ENCODE results near the gene BCL10. TPM values are rescaled to one million over a fixed set of nuclear protein-coding genes. Genes with fewer than 3 reads are reported as not detected.
A peak's percentile ranks its signal among the peaks of the same experiment; 100 is the strongest.
"Not testable (repeated sequence)": the region's sequence is repeated elsewhere in the genome, so short reads cannot be mapped to it uniquely, and the experiment has no call there.

BCL10 gene
- total RNA-seq, 2 donors from 2014 or later, result 13.8 to 27.8 TPM

DNA sequence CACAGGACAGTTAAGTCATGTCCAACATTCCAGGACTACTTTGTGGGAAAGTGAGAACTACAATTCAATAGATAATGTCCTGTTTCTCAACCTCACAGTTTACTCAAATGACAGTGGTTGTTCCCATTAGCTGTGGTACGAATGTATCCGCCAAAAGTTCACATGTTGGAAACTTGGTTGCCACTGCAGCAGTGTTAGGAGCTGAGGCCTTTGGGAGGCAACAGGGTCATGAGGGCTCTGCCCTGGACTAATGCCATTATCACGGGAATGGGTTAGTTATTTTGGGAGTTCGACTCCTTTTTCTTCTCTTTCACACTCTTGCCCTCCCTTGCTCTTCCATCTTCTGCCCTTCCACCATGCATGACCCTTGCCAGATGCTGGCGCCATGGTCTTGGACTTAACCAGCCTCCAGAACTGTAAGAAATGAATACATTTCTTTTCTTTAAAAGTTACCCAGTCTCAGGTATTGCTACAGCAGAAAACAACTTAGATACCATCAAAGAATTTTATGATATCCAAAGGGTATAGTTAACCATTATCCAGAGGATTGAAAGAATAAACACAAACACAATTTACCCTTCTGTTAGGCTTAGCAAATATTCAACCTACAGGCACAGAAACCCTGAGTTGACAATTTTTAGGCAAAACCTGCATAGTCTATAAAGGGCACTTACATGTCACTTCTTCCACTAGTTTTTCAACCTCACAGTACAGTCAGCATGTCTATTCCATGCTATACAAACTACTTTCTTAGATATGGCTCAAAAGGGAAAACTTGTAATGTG, 7.4 kb downstream of the BCL10 start:
- peak overlapping the region in 1 of 2 donors; percentile 15 for H3K27ac Mint-ChIP-seq

GRCh38 chr1:85267313-85267712, 9.1 kb downstream of the BCL10 start:
- H3K9me3 Mint-ChIP-seq, result no peaks in the 10 kb centered on the region
- no peak overlapping the region for H3K27ac Mint-ChIP-seq
- ATAC-seq, result no peak
- no peak overlapping the region for H3K4me3 Mint-ChIP-seq
- DNase-seq (ENCODE audit: low spot score), result no peak
- peaks cover 20% of the 10 kb centered on the region for H3K36me3 Mint-ChIP-seq
- peaks cover 8 to 11% of the 10 kb centered on the region in 2 donors for H3K4me1 Mint-ChIP-seq (ENCODE audit: low read depth in 2 of 2)
- H3K27me3 Mint-ChIP-seq, result no peaks in the 10 kb centered on the region

More for the DNA sequence above, 7.4 kb downstream of the BCL10 start:
- DNase-seq (ENCODE audit: low spot score) (no peak), ATAC-seq (no peak)
- no peaks in the 10 kb centered on the region for H3K9me3 Mint-ChIP-seq
- H3K27me3 Mint-ChIP-seq, result no peaks in the 10 kb centered on the region
- peaks cover 23 to 24% of the 10 kb centered on the region in 2 donors for H3K4me1 Mint-ChIP-seq (ENCODE audit: low read depth in 2 of 2)
- no peak overlapping the region for H3K4me3 Mint-ChIP-seq
- peaks cover 32% of the 10 kb centered on the region for H3K36me3 Mint-ChIP-seq

DNA sequence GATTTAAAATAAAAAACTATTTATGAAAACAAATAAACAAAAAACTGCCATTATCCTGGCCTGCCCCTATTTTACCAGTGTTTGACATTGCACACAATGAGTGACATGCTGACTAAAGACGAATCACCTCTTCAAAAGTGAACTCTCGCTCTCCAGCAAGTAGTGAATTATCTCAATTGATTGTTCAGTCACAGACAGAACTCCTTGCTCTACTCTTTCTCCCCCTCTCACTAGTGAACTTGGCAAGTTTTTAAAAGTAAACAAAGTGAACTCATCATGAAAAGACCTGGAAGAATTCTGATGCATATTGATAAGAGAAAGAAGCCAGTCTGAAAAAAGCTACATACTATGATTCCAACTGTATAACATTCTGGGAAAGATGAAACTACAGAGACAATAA, 12.3 kb downstream of the BCL10 start:
- no peak for ATAC-seq
- Mint-ChIP-seq H3K27ac (no peak overlapping the region), H3K4me3 (no peak overlapping the region), H3K9me3 (no peaks in the 10 kb centered on the region), H3K36me3 (peaks cover 10% of the 10 kb centered on the region), H3K27me3 (no peaks in the 10 kb centered on the region), H3K4me1 (ENCODE audit: low read depth in 2 of 2) (peaks cover 10 to 11% of the 10 kb centered on the region in 2 donors)
- DNase-seq (ENCODE audit: low spot score), result no peak

DNA sequence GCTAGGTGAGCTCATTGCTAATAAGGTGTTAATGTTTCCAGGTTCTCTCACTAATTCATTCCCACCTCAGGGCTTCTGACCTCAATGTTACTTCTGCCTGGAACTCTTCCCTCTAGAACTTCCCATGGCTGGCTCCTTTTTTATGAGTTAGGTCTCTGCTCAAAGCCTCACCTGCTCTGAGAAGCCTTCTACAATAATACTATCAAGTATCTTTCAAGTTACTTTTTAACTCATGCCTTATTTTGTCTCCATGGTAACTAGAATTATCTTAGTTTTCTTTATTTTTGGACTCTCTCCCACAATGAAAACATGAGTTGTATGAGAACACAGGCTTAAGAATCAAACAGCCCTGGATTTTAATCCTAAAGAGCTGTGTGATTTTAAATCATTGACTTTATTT, 13.4 kb downstream of the BCL10 start:
- Mint-ChIP-seq H3K9me3 (no peaks in the 10 kb centered on the region), H3K27me3 (no peaks in the 10 kb centered on the region), H3K4me3 (no peak overlapping the region), H3K4me1 (ENCODE audit: low read depth in 2 of 2) (peaks cover 15 to 17% of the 10 kb centered on the region in 2 donors), H3K27ac (no peak overlapping the region), H3K36me3 (peaks cover 11% of the 10 kb centered on the region)
- DNase-seq (ENCODE audit: low spot score) (no peak), ATAC-seq (no peak)

DNA sequence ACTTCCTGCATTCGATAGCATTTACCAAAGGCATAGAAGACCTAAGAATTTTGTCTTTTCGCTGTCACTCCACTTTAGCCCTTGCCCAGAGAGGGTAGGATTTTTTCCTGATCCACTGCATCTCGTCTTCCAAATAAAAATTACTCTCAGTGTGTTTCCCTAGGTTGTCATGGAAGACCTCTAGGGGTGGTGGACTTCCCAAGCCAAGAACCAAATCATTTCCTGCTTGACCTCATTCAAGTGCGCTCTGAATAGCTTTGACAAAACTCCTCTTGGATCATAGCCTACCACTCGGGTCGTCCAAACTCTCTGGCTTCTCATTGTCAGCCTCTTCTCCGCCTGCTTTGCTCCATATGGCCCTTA, 16.5 kb downstream of the BCL10 start:
- Mint-ChIP-seq H3K4me3 (peak overlapping the region; percentile 96), H3K4me1 (ENCODE audit: low read depth in 2 of 2) (peaks cover 24 to 26% of the 10 kb centered on the region in 2 donors), H3K27ac (peak overlapping the region; percentile 87 to 93)

DNA sequence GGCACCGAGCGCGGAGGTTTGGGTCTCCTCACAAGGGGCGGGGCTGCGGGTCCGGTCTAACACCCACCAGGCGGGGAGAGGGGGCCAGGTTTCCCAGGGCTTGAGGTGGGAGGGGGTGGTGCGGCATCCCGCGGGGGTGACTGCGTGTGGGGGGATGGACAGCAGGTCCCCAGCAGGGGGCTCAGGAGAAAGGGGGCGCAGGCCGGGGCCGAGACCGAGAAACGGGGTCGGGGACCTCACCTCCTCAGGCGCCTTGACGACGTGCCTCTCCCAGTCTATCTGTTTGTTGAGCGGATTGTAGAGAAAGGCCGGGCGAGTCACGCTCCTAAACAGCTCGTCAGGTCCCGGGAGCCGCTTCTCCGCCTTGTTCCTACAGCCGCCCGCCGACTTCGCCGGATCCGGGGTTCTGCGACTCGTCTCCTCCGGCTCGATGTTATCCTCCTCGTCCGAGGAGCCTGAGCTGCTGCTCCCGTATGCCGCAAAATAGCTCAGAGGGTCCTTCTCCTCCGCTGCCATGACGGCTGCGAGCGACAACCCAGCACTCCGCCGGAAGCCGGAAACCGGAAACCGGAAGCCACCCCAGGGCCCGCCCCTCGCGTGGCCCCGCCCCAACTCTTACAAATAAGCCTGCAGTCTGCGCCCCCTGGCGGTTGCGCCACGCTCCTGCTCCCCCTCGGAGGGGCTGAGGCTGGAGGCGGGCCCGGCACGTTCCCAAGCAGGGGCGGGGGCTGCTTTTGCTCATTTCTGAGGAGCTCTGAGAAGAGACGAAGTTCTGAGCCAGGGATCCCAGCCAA, 17.1 kb downstream of the BCL10 start, which contains the start of gene C1orf52:
C1orf52 (minus strand) TSS at position 545 of the 794 bp plus-strand sequence; CDS start at position 516, 29 bp downstream.
- H3K27me3 Mint-ChIP-seq, result no peaks in the 10 kb centered on the region
- H3K9me3 Mint-ChIP-seq, result no peaks in the 10 kb centered on the region
- peak within 1 kb of the TSS; percentile 96 for H3K4me3 Mint-ChIP-seq
- H3K4me1 Mint-ChIP-seq (ENCODE audit: low read depth in 2 of 2), result peaks cover 24% of the 10 kb centered on the region in 2 donors
- H3K27ac Mint-ChIP-seq, result peak within 1 kb of the TSS; percentile 87 to 93
- H3K36me3 Mint-ChIP-seq, result peaks cover 17% of the 10 kb centered on the region
- peak; percentile 95 for DNase-seq (ENCODE audit: low spot score)
- ATAC-seq, result peak; percentile 100

More for the DNA sequence above, 16.5 kb downstream of the BCL10 start:
- no peak for DNase-seq (ENCODE audit: low spot score)
- Mint-ChIP-seq H3K36me3 (peaks cover 20% of the 10 kb centered on the region), H3K27me3 (no peaks in the 10 kb centered on the region), H3K9me3 (no peaks in the 10 kb centered on the region)
- ATAC-seq, result no peak

- DNase-seq (ENCODE audit: low spot score) (no peak), ATAC-seq (no peak)
- H3K4me3 Mint-ChIP-seq, result peak overlapping the region; percentile 96
- H3K27ac Mint-ChIP-seq, result peak overlapping the region; percentile 87 to 93
- H3K4me1 Mint-ChIP-seq (ENCODE audit: low read depth in 2 of 2), result peaks cover 24 to 26% of the 10 kb centered on the region in 2 donors
- peaks cover 14% of the 10 kb centered on the region for H3K36me3 Mint-ChIP-seq
- H3K9me3 Mint-ChIP-seq, result no peaks in the 10 kb centered on the region
- H3K27me3 Mint-ChIP-seq, result no peaks in the 10 kb centered on the region
These were observed 17.8 kb downstream of the BCL10 start for GRCh38 chr1:85258536-85259117.

- not testable (repeated sequence) for H3K27ac Mint-ChIP-seq; DNase-seq (ENCODE audit: low spot score); ATAC-seq; H3K4me3 Mint-ChIP-seq; H3K27me3 Mint-ChIP-seq; H3K9me3 Mint-ChIP-seq; H3K36me3 Mint-ChIP-seq
- H3K4me1 Mint-ChIP-seq (ENCODE audit: low read depth in 2 of 2), result peaks cover 11 to 17% of the 10 kb centered on the region in 2 donors
These were observed 27.4 kb downstream of the BCL10 start for GRCh38 chr1:85249042-85249441.

- ATAC-seq (no peak), DNase-seq (ENCODE audit: low spot score) (no peak)
- no peaks in the 10 kb centered on the region for H3K9me3 Mint-ChIP-seq
- no peaks in the 10 kb centered on the region for H3K27me3 Mint-ChIP-seq
- H3K27ac Mint-ChIP-seq, result no peak overlapping the region
- H3K4me3 Mint-ChIP-seq, result no peak overlapping the region
- H3K36me3 Mint-ChIP-seq, result peaks cover 6% of the 10 kb centered on the region
- H3K4me1 Mint-ChIP-seq (ENCODE audit: low read depth in 2 of 2), result peaks cover 5 to 10% of the 10 kb centered on the region in 2 donors
These were observed 30.5 kb downstream of the BCL10 start for GRCh38 chr1:85245891-85246290.

DNA sequence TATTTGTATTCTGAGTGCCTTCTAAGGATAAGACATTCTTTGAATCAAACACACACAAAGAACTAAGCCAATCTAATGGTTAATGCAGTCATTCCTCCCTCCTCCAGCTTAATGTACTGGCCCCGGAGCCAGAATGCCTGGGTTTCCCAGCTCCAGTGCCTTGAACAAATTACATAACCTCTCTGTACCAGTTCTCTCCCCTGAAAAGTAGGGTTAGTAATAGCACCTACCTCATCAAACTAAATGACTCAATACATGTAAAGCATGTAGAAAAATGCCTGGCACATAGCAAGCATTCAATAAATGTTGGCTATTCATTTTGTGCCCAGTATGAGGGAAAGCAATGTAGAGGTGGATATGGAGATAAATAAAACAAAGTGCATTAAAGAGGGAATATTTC, 31.0 kb downstream of the BCL10 start:
- H3K4me1 Mint-ChIP-seq (ENCODE audit: low read depth in 2 of 2), result peaks cover 2 to 8% of the 10 kb centered on the region in 2 donors
- H3K27me3 Mint-ChIP-seq, result no peaks in the 10 kb centered on the region
- no peaks in the 10 kb centered on the region for H3K9me3 Mint-ChIP-seq
- H3K36me3 Mint-ChIP-seq, result peaks cover 3% of the 10 kb centered on the region
- no peak for DNase-seq (ENCODE audit: low spot score)
- H3K27ac Mint-ChIP-seq, result no peak overlapping the region
- no peak for ATAC-seq
- no peak overlapping the region for H3K4me3 Mint-ChIP-seq

DNA sequence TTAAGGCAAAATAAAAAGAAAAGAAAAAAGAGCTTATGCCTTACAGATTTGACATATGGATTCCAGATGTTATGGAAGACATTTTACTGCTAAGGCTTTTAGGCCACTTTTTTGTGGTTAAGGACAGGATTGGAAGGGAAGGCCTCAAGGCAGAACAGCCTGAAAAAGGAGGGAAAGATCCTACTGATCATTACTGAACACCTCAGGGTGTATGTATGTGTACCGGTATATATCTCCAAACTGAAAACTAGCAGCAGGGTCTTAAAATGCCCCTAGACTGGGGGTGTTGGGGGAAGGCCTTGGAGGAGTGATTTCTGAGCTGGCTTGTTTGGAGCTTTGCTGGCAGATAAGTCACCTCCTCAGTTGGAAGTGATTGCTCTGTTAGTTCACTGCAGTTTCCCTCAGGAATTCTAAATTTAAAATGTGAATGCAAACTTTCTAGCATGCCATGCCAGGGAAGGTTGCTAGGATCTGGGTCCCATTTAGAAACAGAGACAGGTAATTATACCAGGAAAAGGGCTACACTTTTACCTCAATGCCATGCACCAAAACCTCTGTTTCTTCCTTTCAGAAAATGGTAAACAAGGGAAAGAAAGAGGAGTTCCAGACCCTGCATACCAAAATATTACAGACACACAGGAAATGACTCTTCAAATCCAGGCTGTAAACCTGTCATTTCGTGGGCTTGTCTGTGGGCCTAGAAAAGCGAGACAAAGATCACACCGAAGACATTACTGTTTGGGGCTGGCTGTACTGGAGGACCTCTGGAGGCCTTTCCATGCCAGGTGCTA, 32.0 kb downstream of the BCL10 start:
- H3K9me3 Mint-ChIP-seq, result no peaks in the 10 kb centered on the region
- no peaks in the 10 kb centered on the region for H3K27me3 Mint-ChIP-seq
- no peak overlapping the region for H3K4me3 Mint-ChIP-seq
- ATAC-seq (no peak), DNase-seq (ENCODE audit: low spot score) (no peak)
- H3K27ac Mint-ChIP-seq, result no peak overlapping the region
- no peaks in the 10 kb centered on the region for H3K36me3 Mint-ChIP-seq
- peaks cover 0 to 1% of the 10 kb centered on the region in 2 donors for H3K4me1 Mint-ChIP-seq (ENCODE audit: low read depth in 2 of 2)

DNA sequence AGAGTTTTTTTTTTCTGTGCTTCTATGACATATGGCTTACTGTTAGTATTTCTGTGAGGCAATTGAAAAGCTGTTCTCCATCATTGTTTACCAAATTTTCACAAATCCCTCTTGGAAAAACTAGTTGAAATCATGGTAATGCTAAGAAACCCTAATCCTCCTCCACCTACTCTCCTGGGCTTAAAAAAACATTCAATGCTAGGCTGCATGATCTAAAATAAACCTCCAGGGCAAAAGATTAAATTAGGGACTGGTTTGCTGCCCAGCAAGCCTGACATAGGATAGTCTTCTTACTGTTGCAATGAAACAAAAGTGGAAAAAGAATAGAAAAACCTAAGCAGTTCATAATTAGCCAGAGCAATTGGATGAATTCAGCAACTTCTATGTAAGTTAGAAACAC, 33.1 kb downstream of the BCL10 start:
- Mint-ChIP-seq H3K9me3 (no peaks in the 10 kb centered on the region), H3K36me3 (no peaks in the 10 kb centered on the region), H3K4me3 (no peak overlapping the region), H3K4me1 (ENCODE audit: low read depth in 2 of 2) (no peaks in the 10 kb centered on the region), H3K27ac (no peak overlapping the region), H3K27me3 (no peaks in the 10 kb centered on the region)
- no peak for DNase-seq (ENCODE audit: low spot score)
- no peak for ATAC-seq

DNA sequence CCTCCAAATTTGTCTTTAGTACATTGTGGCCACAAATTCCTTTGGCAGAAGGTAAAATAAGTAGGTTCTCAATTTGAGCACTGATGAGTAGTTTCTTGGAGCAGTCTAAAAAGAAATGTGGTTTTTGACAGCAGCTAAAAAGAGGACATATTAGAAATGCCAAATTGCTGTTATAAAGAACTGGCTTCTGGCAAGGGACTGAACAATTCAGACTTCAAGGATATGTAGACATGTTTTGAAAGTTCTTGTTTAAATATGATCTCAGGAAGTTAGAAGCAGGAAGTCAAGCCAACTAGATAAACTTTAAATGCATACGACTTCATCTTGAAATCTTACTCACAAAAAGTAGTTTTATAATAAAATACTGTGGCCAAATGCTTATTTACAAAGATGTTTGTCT, 35.8 kb downstream of the BCL10 start:
- Mint-ChIP-seq H3K27ac (no peak overlapping the region), H3K36me3 (no peaks in the 10 kb centered on the region), H3K4me3 (no peak overlapping the region), H3K9me3 (no peaks in the 10 kb centered on the region), H3K4me1 (ENCODE audit: low read depth in 2 of 2) (no peaks in the 10 kb centered on the region), H3K27me3 (peaks cover 0 to 4% of the 10 kb centered on the region in 2 donors)
- DNase-seq (ENCODE audit: low spot score), result no peak
- no peak for ATAC-seq

Data from natural killer cell treated with Interleukin-12 subunit alpha and Interleukin-12 subunit beta and Interleukin-15 and Interleukin-18, amount 100 ng/mL, for 72 hours (primary cell).